Endodermal cell (in vitro differentiated cells): ENCODE results near the gene GDF7. TPM values are rescaled to one million over a fixed set of nuclear protein-coding genes. Genes with fewer than 3 reads are reported as not detected.

ENCODE experiments used
- DNase-seq: peaks from one replicate; pipeline ENCODE4 v3.0.0-alpha.2; 2017
- H3K27ac ChIP-seq: 2 replicates; pipeline ENCODE4 v1.5.1; 2013; ENCODE audit warnings: mild to moderate bottlenecking, low read depth, low read length, moderate library complexity
- H3K27me3 ChIP-seq: 2 replicates; pipeline ENCODE4 v1.6.1; 2013; ENCODE audit warnings: mild to moderate bottlenecking, low read length, moderate library complexity; ENCODE audit not compliant: insufficient read depth, control insufficient read depth, poor library complexity, severe bottlenecking
- H3K36me3 ChIP-seq: 2 replicates; pipeline ENCODE4 v1.7.0; 2013; ENCODE audit warnings: mild to moderate bottlenecking, low read length, moderate library complexity; ENCODE audit not compliant: control insufficient read depth, insufficient read depth
- H3K4me1 ChIP-seq: one replicate; pipeline ENCODE4 v1.7.0; 2013; ENCODE audit warnings: low read length; ENCODE audit not compliant: control insufficient read depth, insufficient read depth
- H3K4me3 ChIP-seq: 2 replicates; pipeline ENCODE4 v1.5.1; 2013; ENCODE audit warnings: mild to moderate bottlenecking, low read length, moderate library complexity
- H3K9ac ChIP-seq: 2 replicates; pipeline ENCODE4 v1.6.1; 2013; ENCODE audit warnings: mild to moderate bottlenecking, low read length, moderate library complexity; ENCODE audit not compliant: poor library complexity, severe bottlenecking; ENCODE audit errors: extremely low read depth
- H3K9me3 ChIP-seq: 2 replicates; pipeline ENCODE4 v1.6.1; 2013; ENCODE audit warnings: mild to moderate bottlenecking, low read length, moderate library complexity; ENCODE audit not compliant: control insufficient read depth
- H3K27ac Mint-ChIP-seq: 2 replicates; pipeline ENCODE4 v1.8.0; 2020; ENCODE audit warnings: mixed read lengths
- H3K27me3 Mint-ChIP-seq: 2 replicates; pipeline ENCODE4 v1.8.0; 2021; ENCODE audit warnings: mild to moderate bottlenecking, mixed read lengths; ENCODE audit not compliant: insufficient read depth
- H3K36me3 Mint-ChIP-seq: 2 replicates; pipeline ENCODE4 v1.8.0; 2020; ENCODE audit warnings: low read depth, mixed read lengths
- H3K4me1 Mint-ChIP-seq: 2 replicates; pipeline ENCODE4 v1.8.0; 2020; ENCODE audit warnings: mixed read lengths
- H3K4me3 Mint-ChIP-seq: 2 replicates; pipeline ENCODE4 v1.8.0; 2020; ENCODE audit warnings: mild to moderate bottlenecking, moderate library complexity, mixed read lengths
- H3K9me3 Mint-ChIP-seq: 2 replicates; pipeline ENCODE4 v1.8.0; 2020; ENCODE audit warnings: mild to moderate bottlenecking, mixed read lengths
- CTCF ChIP-seq: fragments of 200-600 bp; sonication (generic); conservative IDR thresholded peaks from 2 replicates; pipeline ENCODE4 v1.5.0; 2021; ENCODE audit warnings: antibody characterized with exemption, mild to moderate bottlenecking
- WGBS, 2 experiments: methylation state at CpG; one replicate each; pipeline versions ENCODE4 v1.1.5 to v1.1.7; 2013; ENCODE audit warnings: missing lambda C conversion rate in 2 of 2, mixed read lengths in 1 of 2; ENCODE audit not compliant: insufficient coverage in 1 of 2, insufficient read length in 1 of 2; 5-methylcytosine and 5-hydroxymethylcytosine counted together
- total RNA-seq, 2 donors: library from RNA; stranded (reverse); fragmentation: NEBNext Ultra II Directional in 1 of 2; extraction: Animal tissue kit (Norgen Biotek cat#: 25700) in 1 of 2; gene quantifications; 2 replicates in 1 of 2; 3 replicates in 1 of 2; pipeline ENCODE4 v1.2.1, GENCODE V29; 2021

Gene GDF7
- total RNA-seq, 2 donors from 2014 or later, result 0.07 to 0.09 TPM

GRCh38 chr2:20647211-20647610 lies 19.7 kb upstream of the GDF7 start:
- 93 to 100% methylated on average over 2 to 3 of the region's 3 CpGs for WGBS, 2 experiments
- H3K27me3 Mint-ChIP-seq, result no peaks in the 10 kb centered on the region
- Histone ChIP-seq H3K9me3 (no peaks in the 10 kb centered on the region), H3K9ac (no peak overlapping the region), H3K4me3 (no peak overlapping the region), H3K27ac (no peak overlapping the region), H3K36me3 (peaks cover 5% of the 10 kb centered on the region), H3K4me1 (no peaks in the 10 kb centered on the region), H3K27me3 (peaks cover 2% of the 10 kb centered on the region)
- TF ChIP-seq CTCF, result no peak
- H3K27ac Mint-ChIP-seq, result no peak overlapping the region
- DNase-seq, result no peak
- no peaks in the 10 kb centered on the region for H3K9me3 Mint-ChIP-seq
- H3K4me3 Mint-ChIP-seq, result no peak overlapping the region
- peaks cover 8% of the 10 kb centered on the region for H3K36me3 Mint-ChIP-seq
- peaks cover 13% of the 10 kb centered on the region for H3K4me1 Mint-ChIP-seq

GRCh38 chr2:20647738-20648137 lies 19.2 kb upstream of the GDF7 start:
- no peak overlapping the region for H3K9ac ChIP-seq
- WGBS, 2 experiments, result 90 to 97% methylated on average over 5 to 8 of the region's 8 CpGs
- H3K27ac ChIP-seq, result no peak overlapping the region
- no peak overlapping the region for H3K4me3 ChIP-seq
- Mint-ChIP-seq H3K4me1 (peaks cover 13% of the 10 kb centered on the region), H3K36me3 (peaks cover 8% of the 10 kb centered on the region), H3K9me3 (no peaks in the 10 kb centered on the region), H3K27me3 (peaks cover 1% of the 10 kb centered on the region), H3K27ac (no peak overlapping the region), H3K4me3 (no peak overlapping the region)
- peaks cover 7% of the 10 kb centered on the region for H3K27me3 ChIP-seq
- no peak for DNase-seq
- no peak for TF ChIP-seq CTCF
- H3K9me3 ChIP-seq, result no peaks in the 10 kb centered on the region
- H3K36me3 ChIP-seq, result peaks cover 5% of the 10 kb centered on the region
- H3K4me1 ChIP-seq, result no peaks in the 10 kb centered on the region

- Mint-ChIP-seq H3K27me3 (peaks cover 3% of the 10 kb centered on the region), H3K4me3 (no peak overlapping the region), H3K27ac (no peak overlapping the region), H3K4me1 (peaks cover 13% of the 10 kb centered on the region), H3K9me3 (no peaks in the 10 kb centered on the region), H3K36me3 (peaks cover 8% of the 10 kb centered on the region)
- Histone ChIP-seq H3K9ac (no peak overlapping the region), H3K27me3 (peaks cover 8% of the 10 kb centered on the region), H3K27ac (no peak overlapping the region), H3K4me1 (no peaks in the 10 kb centered on the region), H3K4me3 (no peak overlapping the region), H3K9me3 (no peaks in the 10 kb centered on the region), H3K36me3 (peaks cover under 1% of the 10 kb centered on the region)
- no peak for DNase-seq
- 85 to 93% methylated on average over 4 of the region's 4 CpGs for WGBS, 2 experiments
- TF ChIP-seq CTCF, result no peak
These were observed 18.7 kb upstream of the GDF7 start for GRCh38 chr2:20648206-20648605.
